ENCODE data around the gene OPTC.

The OPTC gene

GRCh38 chr1:203539831-203540546 lies 46.0 kb downstream of the OPTC start:
- Histone ChIP-seq H3K27ac (no peak overlapping the region), H3K4me2 (no peak overlapping the region), H2AFZ (ENCODE audit: low read depth) (no peak overlapping the region), H3K9ac (no peak overlapping the region), H3K4me3 (IDR thresholded peaks at IDR 0.05; ENCODE audit: insufficient read depth, low read depth, low read length) (no peak overlapping the region), H3K4me1 (ENCODE audit: low read depth, poor library complexity, severe bottlenecking) (no peaks in the 10 kb centered on the region), H3K79me2 (ENCODE audit: insufficient read depth, low read depth) (no peaks in the 10 kb centered on the region), H4K20me1 (ENCODE audit: insufficient read depth) (no peaks in the 10 kb centered on the region), H3K36me3 (ENCODE audit: insufficient read depth) (no peaks in the 10 kb centered on the region), H3K27me3 (ENCODE audit: insufficient read depth, low read depth) (no peaks in the 10 kb centered on the region)
- TF ChIP-seq, protein P1, sequence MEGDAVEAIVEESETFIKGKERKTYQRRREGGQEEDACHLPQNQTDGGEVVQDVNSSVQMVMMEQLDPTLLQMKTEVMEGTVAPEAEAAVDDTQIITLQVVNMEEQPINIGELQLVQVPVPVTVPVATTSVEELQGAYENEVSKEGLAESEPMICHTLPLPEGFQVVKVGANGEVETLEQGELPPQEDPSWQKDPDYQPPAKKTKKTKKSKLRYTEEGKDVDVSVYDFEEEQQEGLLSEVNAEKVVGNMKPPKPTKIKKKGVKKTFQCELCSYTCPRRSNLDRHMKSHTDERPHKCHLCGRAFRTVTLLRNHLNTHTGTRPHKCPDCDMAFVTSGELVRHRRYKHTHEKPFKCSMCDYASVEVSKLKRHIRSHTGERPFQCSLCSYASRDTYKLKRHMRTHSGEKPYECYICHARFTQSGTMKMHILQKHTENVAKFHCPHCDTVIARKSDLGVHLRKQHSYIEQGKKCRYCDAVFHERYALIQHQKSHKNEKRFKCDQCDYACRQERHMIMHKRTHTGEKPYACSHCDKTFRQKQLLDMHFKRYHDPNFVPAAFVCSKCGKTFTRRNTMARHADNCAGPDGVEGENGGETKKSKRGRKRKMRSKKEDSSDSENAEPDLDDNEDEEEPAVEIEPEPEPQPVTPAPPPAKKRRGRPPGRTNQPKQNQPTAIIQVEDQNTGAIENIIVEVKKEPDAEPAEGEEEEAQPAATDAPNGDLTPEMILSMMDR (conservative IDR thresholded peaks at IDR 0.05; ENCODE audit: low read depth, low read length): no peak

DNA sequence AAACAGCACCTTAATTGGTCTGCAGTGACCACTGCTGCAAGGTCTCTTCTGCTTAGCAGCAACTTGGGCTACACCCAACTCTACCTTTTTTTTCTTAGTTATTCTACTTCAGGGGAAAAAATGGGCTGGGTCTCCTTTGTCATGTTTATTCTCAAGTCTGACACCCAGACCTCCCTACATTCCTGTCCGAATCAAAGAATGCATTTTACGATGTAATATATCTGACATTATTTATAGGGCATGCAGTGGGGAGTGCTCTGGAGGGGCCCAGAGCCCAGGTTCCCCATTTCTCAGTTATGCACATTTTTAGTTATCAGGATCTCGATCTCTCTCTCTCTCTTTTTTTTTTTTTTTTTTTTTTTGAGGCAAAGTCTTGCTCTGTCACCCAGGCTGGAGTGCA lies 50.5 kb downstream of the OPTC start:
- no peak overlapping the region for H3K27ac ChIP-seq
- H3K4me2 ChIP-seq: no peak overlapping the region
- H3K36me3 ChIP-seq (ENCODE audit: insufficient read depth): no peaks in the 10 kb centered on the region
- no peaks in the 10 kb centered on the region for H4K20me1 ChIP-seq (ENCODE audit: insufficient read depth)
- H3K4me1 ChIP-seq (ENCODE audit: low read depth, poor library complexity, severe bottlenecking): no peaks in the 10 kb centered on the region
- H3K4me3 ChIP-seq (IDR thresholded peaks at IDR 0.05; ENCODE audit: insufficient read depth, low read depth, low read length): no peak overlapping the region
- H3K9ac ChIP-seq: no peak overlapping the region
- H3K27me3 ChIP-seq (ENCODE audit: insufficient read depth, low read depth): no peaks in the 10 kb centered on the region
- H3K79me2 ChIP-seq (ENCODE audit: insufficient read depth, low read depth): no peaks in the 10 kb centered on the region
- TF ChIP-seq, protein P1 (conservative IDR thresholded peaks at IDR 0.05; ENCODE audit: low read depth, low read length): no peak
- H2AFZ ChIP-seq (ENCODE audit: low read depth): no peak overlapping the region

- Histone ChIP-seq H3K4me3 (IDR thresholded peaks at IDR 0.05; ENCODE audit: insufficient read depth, low read depth, low read length) (no peak overlapping the region), H3K9ac (no peak overlapping the region), H3K4me2 (no peak overlapping the region), H2AFZ (ENCODE audit: low read depth) (no peak overlapping the region), H4K20me1 (ENCODE audit: insufficient read depth) (no peaks in the 10 kb centered on the region), H3K27ac (no peak overlapping the region), H3K79me2 (ENCODE audit: insufficient read depth, low read depth) (no peaks in the 10 kb centered on the region), H3K4me1 (ENCODE audit: low read depth, poor library complexity, severe bottlenecking) (no peaks in the 10 kb centered on the region), H3K27me3 (ENCODE audit: insufficient read depth, low read depth) (no peaks in the 10 kb centered on the region), H3K36me3 (ENCODE audit: insufficient read depth) (no peaks in the 10 kb centered on the region)
- TF ChIP-seq, protein P1 (conservative IDR thresholded peaks at IDR 0.05; ENCODE audit: low read depth, low read length): no peak
Observed at GRCh38 chr1:203544978-203545816, 51.2 kb downstream of the OPTC start.

DNA sequence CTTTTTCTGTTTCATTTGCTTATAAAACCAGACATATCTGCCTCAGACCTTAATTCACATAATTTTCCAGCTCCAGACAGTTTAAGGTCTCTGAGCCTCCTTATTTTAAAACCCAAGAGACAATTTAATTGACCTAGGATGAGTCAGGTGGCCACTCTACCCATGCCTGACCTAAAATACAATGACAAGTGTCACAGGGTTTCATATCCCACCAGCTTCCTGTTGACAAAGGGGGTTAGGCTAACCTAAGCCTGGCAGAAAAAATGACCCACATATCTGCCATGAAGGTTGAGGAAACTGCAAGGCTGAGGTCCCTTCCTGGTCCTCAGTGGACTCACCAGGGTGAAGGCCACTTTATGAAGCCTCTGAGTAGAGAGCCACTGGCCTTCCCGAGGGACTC lies 52.3 kb downstream of the OPTC start:
- H3K4me3 ChIP-seq (IDR thresholded peaks at IDR 0.05; ENCODE audit: insufficient read depth, low read depth, low read length): no peak overlapping the region
- no peak overlapping the region for H2AFZ ChIP-seq (ENCODE audit: low read depth)
- H4K20me1 ChIP-seq (ENCODE audit: insufficient read depth): no peaks in the 10 kb centered on the region
- no peaks in the 10 kb centered on the region for H3K27me3 ChIP-seq (ENCODE audit: insufficient read depth, low read depth)
- H3K79me2 ChIP-seq (ENCODE audit: insufficient read depth, low read depth): no peaks in the 10 kb centered on the region
- TF ChIP-seq, protein P1 (conservative IDR thresholded peaks at IDR 0.05; ENCODE audit: low read depth, low read length): no peak
- H3K4me2 ChIP-seq: no peak overlapping the region
- no peaks in the 10 kb centered on the region for H3K4me1 ChIP-seq (ENCODE audit: low read depth, poor library complexity, severe bottlenecking)
- H3K36me3 ChIP-seq (ENCODE audit: insufficient read depth): no peaks in the 10 kb centered on the region
- no peak overlapping the region for H3K27ac ChIP-seq
- H3K9ac ChIP-seq: no peak overlapping the region

Data from KMS-11 (cell line).